Thymus (tissue), 11 donors: ENCODE measurements around the gene DENND2A. TPM values are rescaled to one million over a fixed set of nuclear protein-coding genes. Genes with fewer than 3 reads are reported as not detected.
A peak's percentile ranks its signal among the peaks of the same experiment; 100 is the strongest.
"Not testable (repeated sequence)": the region's sequence is repeated elsewhere in the genome, so short reads cannot be mapped to it uniquely, and the experiment has no call there.

Experiments used
- DNase-seq, 9 donors: peaks; one replicate each; pipeline ENCODE4 v3.0.0-alpha.2; 2013; ENCODE audit warnings: low spot score in 9 of 9, low read depth in 6 of 9, missing footprints in 1 of 9
- H3K27ac ChIP-seq, 2 donors: one replicate each; pipeline ENCODE4 v1.5.1; 2013; ENCODE audit warnings: control low read depth in 1 of 2, low read depth in 1 of 2, low read length in 1 of 2, mild to moderate bottlenecking in 1 of 2, moderate library complexity in 1 of 2
- H3K27me3 ChIP-seq, 2 donors: one replicate each; pipeline ENCODE4 v1.5.1; 2013; ENCODE audit warnings: low read length in 1 of 2; ENCODE audit not compliant: control insufficient read depth in 2 of 2, insufficient read depth in 1 of 2
- H3K36me3 ChIP-seq, 2 donors: one replicate each; pipeline ENCODE4 v1.5.1; 2013; ENCODE audit warnings: low read length in 1 of 2, mild to moderate bottlenecking in 1 of 2, moderate library complexity in 1 of 2; ENCODE audit not compliant: control insufficient read depth in 2 of 2, insufficient read depth in 2 of 2
- H3K4me1 ChIP-seq, 2 donors: one replicate each; pipeline ENCODE4 v1.5.1; 2013; ENCODE audit warnings: low read length in 2 of 2; ENCODE audit not compliant: control insufficient read depth in 2 of 2, insufficient read depth in 2 of 2
- H3K4me3 ChIP-seq, 2 donors: one replicate each; pipeline ENCODE4 v1.5.1; 2013; ENCODE audit warnings: low read length in 2 of 2, control low read depth in 1 of 2, mild to moderate bottlenecking in 1 of 2
- H3K9me3 ChIP-seq, 2 donors: one replicate each; pipeline ENCODE4 v1.5.1; 2013; ENCODE audit warnings: low read length in 1 of 2, mild to moderate bottlenecking in 1 of 2; ENCODE audit not compliant: control insufficient read depth in 2 of 2, insufficient read depth in 1 of 2
- WGBS: extraction: QIAGEN DNeasy Blood & Tissue Kit; methylation state at CpG from one replicate; pipeline ENCODE4 v1.1.7; 2013; 5-methylcytosine and 5-hydroxymethylcytosine counted together
- polyA plus RNA-seq: library from polyadenylated mRNA; stranded (reverse); fragments of 200-250 nt; gene quantifications from one replicate; pipeline ENCODE4 v1.2.3, GENCODE V29; 2013
- total RNA-seq: library from RNA; stranded (reverse); fragments of 120-200 nt; gene quantifications from one replicate; pipeline ENCODE4 v1.2.4, GENCODE V29; 2013
- donor health status: healthy.

DENND2A gene
- total and polyA plus RNA-seq, 2 donors: 0.80 to 1.0 TPM

DNA sequence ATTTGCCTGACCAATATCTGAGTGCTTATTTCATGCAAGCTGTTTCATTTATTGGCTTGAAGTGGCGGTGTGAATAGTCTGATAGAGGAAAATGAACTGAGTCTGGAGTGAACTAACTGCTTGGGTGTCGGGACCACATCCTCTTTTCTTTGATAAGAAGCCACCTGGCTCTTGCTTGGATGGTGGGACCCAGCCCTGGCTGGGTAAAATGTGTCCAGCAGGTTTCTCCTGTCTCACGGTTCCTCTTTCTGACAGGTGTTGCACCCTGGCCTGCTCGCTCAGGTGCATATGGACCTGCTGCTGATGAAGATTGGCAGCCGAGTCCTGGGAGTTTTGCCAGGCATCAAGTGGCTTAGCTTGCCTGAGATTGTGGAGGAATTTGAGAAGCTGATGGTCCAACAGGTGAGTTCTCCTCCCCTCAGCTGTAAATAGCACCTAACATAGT is 33.8 kb upstream of the DENND2A start:
- no peak overlapping the region for H3K27ac ChIP-seq
- H3K9me3 ChIP-seq: no peaks in the 10 kb centered on the region
- peaks cover 7 to 22% of the 10 kb centered on the region in 2 donors for H3K4me1 ChIP-seq
- DNase-seq: peak in 1 of 9 donors; percentile 38
- H3K36me3 ChIP-seq: peaks cover 15 to 16% of the 10 kb centered on the region in 2 donors
- no peaks in the 10 kb centered on the region for H3K27me3 ChIP-seq
- H3K4me3 ChIP-seq: no peak overlapping the region
- WGBS: 79% methylated on average over 5 of the region's 5 CpGs

DNA sequence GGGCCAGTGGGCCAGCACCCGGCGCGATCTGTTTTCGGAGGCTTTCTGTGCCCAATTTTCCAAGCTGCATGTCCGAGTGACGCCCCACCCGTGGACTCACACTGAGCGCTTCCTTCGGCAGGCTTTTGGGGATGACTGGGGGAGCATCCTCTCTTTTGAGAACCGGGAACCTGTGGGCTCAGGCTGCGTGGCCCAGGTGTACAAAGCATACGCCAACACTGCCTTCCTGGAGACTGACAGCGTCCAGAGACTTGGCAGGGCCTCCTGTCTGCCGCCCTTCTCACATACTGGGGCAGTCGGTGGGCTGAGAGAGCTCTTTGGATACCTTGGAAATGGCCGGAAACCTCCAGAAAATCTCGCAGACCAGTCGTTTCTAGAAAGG is 33.2 kb upstream of the DENND2A start:
- Histone ChIP-seq H3K9me3 (no peaks in the 10 kb centered on the region), H3K4me3 (peak overlapping the region; percentile 64 to 88), H3K27ac (peak overlapping the region; percentile 85 to 88), H3K27me3 (no peaks in the 10 kb centered on the region), H3K36me3 (peaks cover 8 to 10% of the 10 kb centered on the region in 2 donors), H3K4me1 (peaks cover 7 to 22% of the 10 kb centered on the region in 2 donors)
- DNase-seq: no peak
- 60% methylated on average over 18 of the region's 18 CpGs for WGBS

DNA sequence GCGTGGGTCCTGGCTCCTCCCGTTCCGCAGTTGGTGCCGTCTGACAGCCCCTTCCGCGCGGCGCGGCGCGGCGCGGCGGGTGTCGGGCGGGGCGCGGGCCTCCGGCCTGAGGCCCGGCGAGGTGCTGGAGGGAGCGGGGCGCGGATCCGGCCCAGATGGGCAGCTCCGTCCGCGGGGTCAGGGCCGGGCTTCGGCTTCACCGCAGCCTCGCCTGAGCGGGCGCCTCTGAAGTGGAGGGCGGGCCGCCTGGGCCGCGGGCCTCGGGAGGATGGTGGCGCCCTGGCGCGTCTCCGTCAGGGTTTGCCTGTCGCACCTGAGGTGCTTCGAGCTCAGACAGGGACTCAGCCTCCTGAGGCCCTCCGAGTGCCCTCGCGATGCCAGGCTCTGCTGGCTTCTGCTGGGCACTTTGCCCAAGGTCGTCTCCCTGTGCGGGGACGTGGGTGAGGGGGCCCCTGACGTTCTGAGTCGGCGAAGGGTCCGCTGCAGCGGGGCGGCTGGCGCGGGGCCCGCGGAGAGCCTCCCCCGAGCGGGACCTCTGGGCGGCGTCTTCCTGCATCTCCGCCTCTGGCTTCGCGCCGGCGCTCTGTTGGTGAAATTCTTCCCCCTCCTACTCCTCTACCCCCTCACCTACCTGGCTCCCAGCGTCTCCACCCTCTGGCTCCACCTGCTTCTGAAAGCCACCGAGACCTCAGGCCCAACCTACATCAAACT is 32.6 kb upstream of the DENND2A start:
- Histone ChIP-seq H3K36me3 (peaks cover 5 to 6% of the 10 kb centered on the region in 2 donors), H3K27ac (peak overlapping the region; percentile 85 to 88), H3K4me1 (peaks cover 7 to 22% of the 10 kb centered on the region in 2 donors), H3K4me3 (peak overlapping the region; percentile 64 to 88), H3K27me3 (no peaks in the 10 kb centered on the region), H3K9me3 (no peaks in the 10 kb centered on the region)
- under 1% methylated on average over 72 of the region's 72 CpGs for WGBS
- peak in 8 of 9 donors; percentile 41 to 85 (median 57) for DNase-seq

DNA sequence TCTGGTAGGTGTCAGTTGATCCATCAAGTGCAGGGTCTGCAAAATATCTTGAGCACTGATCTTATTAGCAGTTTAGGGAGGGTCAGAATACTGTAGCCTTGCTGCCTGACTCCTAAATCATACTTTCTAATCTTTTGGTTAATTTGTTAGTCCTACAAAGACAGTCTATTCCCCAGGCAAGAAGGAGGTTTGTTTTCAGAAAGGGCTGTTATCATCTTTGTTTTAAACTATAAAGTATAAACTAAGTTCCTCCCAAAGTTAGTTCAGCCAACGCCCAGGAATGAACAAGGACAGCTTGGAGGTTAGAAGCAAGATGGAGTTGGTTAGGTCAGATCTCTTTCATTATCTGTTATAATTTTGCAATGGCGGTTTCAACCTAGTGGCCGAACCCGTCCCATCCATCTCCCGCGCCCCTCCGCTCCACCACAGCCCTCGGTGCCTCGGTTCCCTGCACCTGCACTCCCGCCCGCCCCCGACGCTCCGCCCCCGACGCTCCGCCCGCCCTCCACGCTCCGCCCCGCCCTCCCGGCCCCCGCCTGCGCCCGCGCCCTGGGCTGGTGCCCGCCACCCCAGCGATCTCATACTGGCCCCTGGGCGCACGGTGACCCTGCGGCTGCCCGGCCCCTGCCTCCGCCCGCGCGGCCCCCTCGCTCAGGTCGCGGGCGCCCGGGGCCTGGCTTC is 31.9 kb upstream of the DENND2A start, which contains the start of gene ADCK2:
Gene ADCK2 (plus strand): TSS at position 564 of the 681 bp plus-strand sequence. CDS start 386 bp downstream, outside the sequence.
- Histone ChIP-seq H3K4me3 (peak within 1 kb of the TSS; percentile 64 to 88), H3K27ac (peak within 1 kb of the TSS; percentile 85 to 88), H3K9me3 (no peaks in the 10 kb centered on the region), H3K27me3 (no peaks in the 10 kb centered on the region), H3K36me3 (peaks cover 0 to 6% of the 10 kb centered on the region in 2 donors), H3K4me1 (peaks cover 7 to 22% of the 10 kb centered on the region in 2 donors)
- WGBS: 1% methylated on average over 41 of the region's 41 CpGs
- peak in 7 of 9 donors; percentile 45 to 82 (median 60) for DNase-seq

DNA sequence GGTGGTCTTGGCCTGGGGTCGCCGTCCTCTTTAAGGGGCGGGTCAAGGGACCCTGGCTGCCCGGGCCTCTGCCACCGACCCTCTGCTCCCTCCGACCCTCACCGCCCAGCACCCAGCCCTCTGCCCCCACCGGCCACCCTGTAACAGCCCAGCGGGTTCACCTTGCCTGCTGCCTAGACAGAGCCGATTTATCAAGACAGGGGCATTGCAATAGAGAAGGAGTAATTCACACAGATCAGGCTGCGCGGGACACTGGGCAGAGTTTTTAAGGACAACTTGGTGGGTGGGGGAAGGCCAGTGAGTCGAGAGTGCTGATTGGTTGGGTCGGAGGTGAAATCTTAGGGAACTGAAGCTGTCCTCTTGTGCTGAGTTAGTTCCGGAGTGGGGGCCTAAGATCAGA is 31.4 kb upstream of the DENND2A start:
- no peak overlapping the region for H3K4me3 ChIP-seq
- H3K27ac ChIP-seq: no peak overlapping the region

DNA sequence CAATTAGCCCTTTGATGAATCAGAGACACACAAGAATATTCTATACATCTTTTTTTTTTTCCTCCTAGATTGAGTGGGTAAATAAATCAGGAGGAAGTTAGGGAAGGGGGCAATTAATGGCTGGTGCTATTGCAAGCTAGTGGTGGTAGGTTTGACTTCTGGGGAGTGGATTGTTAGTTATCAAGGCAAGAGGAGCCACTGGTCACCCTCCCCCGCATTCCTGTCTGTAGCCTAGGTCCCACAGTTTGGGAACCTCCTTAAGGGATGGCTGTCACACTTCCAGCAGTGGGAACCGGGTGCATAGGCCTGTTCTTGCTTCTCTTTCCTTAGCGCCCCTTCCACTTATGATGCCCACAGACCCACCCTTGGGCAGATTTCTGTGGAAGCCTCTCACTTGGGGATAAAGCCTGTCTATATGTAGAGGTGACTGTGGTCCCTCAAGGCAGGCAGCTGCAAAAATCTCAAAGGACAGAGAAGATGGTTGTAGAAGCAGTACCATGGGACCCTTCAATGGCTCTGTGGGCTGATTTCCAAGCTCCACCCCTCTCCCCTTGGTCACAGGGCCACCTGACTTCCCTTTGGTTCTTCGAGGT is 29.8 kb upstream of the DENND2A start:
- peaks cover 7 to 22% of the 10 kb centered on the region in 2 donors for H3K4me1 ChIP-seq
- H3K9me3 ChIP-seq: no peaks in the 10 kb centered on the region
- H3K36me3 ChIP-seq: no peaks in the 10 kb centered on the region
- 71% methylated on average over 4 of the region's 4 CpGs for WGBS
- no peaks in the 10 kb centered on the region for H3K27me3 ChIP-seq
- no peak for DNase-seq
- H3K4me3 ChIP-seq: no peak overlapping the region
- H3K27ac ChIP-seq: no peak overlapping the region

More for the DNA sequence above, 31.4 kb upstream of the DENND2A start:
- Histone ChIP-seq H3K36me3 (peaks cover 0 to 6% of the 10 kb centered on the region in 2 donors), H3K4me1 (peaks cover 7 to 22% of the 10 kb centered on the region in 2 donors), H3K27me3 (no peaks in the 10 kb centered on the region), H3K9me3 (no peaks in the 10 kb centered on the region)
- DNase-seq: no peak
- 94% methylated on average over 15 of the region's 15 CpGs for WGBS

DNA sequence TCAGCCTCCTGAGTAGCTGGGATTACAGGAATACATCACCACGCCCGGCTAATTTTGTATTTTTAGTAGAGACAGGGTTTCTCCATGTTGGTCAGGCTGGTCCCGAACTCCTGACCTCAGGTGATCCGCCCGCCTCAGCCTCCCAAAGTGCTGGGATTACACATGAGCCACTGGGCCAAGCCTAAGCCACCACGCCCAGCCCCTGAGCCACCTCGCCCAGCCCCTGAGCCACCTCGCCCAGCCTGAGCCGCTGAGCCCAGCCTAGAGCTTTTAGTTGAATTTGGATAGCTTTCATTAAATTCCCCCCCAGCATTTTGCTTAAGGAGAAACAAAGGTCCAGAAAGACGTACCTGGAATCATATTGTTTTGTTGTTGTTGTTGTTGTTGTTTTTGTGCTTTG is 29.2 kb upstream of the DENND2A start:
- H3K27ac ChIP-seq, H3K27me3 ChIP-seq, H3K4me3 ChIP-seq, DNase-seq, H3K9me3 ChIP-seq, H3K36me3 ChIP-seq: not testable (repeated sequence)
- H3K4me1 ChIP-seq: peaks cover 7 to 20% of the 10 kb centered on the region in 2 donors
- WGBS: 96% methylated on average over 10 of the region's 10 CpGs

DNA sequence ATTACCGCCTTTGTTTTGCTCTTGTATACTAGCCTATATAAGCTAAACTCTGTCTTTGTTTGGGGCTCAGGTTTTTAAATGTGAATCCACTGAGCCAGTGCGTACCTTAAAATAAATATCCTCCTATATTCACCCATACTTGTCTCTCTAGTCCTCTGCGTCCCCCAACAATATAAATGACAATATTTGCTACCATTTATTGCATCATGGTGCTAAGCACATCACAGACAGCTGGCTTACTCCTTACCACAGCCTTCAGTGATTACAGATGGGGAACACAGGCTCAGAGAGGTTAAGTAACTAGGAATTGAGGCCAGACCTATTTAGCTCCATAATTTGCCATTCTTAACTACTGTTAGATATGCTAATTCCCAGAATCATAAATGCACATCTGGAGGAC is 28.7 kb upstream of the DENND2A start:
- peaks cover 7 to 16% of the 10 kb centered on the region in 2 donors for H3K4me1 ChIP-seq
- no peak overlapping the region for H3K27ac ChIP-seq
- no peaks in the 10 kb centered on the region for H3K27me3 ChIP-seq
- H3K9me3 ChIP-seq: no peaks in the 10 kb centered on the region
- DNase-seq: no peak
- no peaks in the 10 kb centered on the region for H3K36me3 ChIP-seq
- WGBS: over 99% methylated on average over 3 of the region's 3 CpGs
- no peak overlapping the region for H3K4me3 ChIP-seq

DNA sequence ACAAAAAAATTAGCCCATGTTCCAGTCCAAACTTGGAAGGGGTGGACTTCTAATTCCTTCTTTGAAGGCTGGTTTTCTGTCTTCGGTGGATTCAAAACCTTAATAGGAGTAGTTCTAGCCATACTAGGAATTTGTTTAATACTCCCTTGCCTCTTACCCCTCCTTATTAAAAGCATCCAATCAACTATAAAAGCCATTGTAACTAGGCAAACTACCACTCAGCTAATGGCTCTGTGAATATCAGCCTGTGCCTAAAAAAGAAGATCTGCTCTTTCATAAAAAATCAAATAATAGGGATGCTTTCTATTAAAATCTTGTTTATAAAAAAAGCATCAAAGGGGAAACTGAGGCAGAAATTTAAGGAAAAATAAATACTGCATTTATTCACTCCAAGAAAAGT is 28.0 kb upstream of the DENND2A start:
- H3K27ac ChIP-seq: no peak overlapping the region
- no peaks in the 10 kb centered on the region for H3K9me3 ChIP-seq
- WGBS: 88% methylated on average over 1 of the region's 1 CpG
- no peak overlapping the region for H3K4me3 ChIP-seq
- DNase-seq: no peak
- H3K36me3 ChIP-seq: no peaks in the 10 kb centered on the region
- no peaks in the 10 kb centered on the region for H3K27me3 ChIP-seq
- H3K4me1 ChIP-seq: peaks cover 4 to 9% of the 10 kb centered on the region in 2 donors
